Femur (tissue), 1 donor: Measurements from ENCODE around the gene USP51.
"Not testable (repeated sequence)": the region's sequence is repeated elsewhere in the genome, so short reads cannot be mapped to it uniquely, and the experiment has no call there.

Experiments used
- DNase-seq: peaks from one replicate; pipeline ENCODE4 v3.0.0-alpha.2; 2017

The USP51 gene

DNA sequence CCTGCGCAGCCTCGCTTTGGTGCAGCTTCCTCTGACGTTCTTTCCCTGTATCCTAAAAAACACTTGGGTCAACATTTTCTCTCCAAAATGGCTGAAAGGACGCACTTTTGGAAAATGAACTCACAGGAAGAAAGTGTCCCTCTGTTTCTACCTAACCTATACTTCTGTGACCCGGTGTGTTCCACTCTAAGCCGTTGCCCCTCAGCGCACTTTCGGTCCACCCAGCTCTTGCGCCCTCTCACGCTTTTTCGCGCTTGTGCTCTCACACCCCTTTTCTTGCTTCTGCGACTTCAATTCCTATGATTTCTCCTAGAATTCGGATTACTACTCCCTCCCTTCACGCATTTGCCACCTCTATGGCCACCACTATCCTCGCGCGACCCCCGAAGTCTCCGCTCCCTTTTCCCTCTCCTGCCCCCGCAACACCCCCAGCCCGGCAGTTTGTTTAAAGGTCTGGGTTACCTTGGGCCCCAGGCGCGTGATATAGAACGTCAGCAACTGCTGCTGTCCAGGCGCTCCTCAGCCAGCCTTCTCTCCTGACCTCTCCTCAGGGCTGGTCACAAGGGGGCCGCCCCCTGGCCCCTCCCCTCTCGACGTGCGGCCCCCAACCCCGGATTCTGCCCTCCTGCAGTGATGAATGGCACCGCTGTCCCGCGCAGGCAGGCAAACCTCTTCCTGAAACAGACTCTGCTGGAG is at the start of gene USP51:
Gene USP51 (minus strand): TSS at position 535 of the 696 bp plus-strand sequence. CDS start 909 bp downstream, outside the sequence.
- DNase-seq, result peak; percentile 64

GRCh38 chrX:55524487-55524886 is 34.8 kb upstream of the USP51 start:
- no peak for DNase-seq

GRCh38 chrX:55523356-55523755 is 33.7 kb upstream of the USP51 start:
- no peak for DNase-seq

DNA sequence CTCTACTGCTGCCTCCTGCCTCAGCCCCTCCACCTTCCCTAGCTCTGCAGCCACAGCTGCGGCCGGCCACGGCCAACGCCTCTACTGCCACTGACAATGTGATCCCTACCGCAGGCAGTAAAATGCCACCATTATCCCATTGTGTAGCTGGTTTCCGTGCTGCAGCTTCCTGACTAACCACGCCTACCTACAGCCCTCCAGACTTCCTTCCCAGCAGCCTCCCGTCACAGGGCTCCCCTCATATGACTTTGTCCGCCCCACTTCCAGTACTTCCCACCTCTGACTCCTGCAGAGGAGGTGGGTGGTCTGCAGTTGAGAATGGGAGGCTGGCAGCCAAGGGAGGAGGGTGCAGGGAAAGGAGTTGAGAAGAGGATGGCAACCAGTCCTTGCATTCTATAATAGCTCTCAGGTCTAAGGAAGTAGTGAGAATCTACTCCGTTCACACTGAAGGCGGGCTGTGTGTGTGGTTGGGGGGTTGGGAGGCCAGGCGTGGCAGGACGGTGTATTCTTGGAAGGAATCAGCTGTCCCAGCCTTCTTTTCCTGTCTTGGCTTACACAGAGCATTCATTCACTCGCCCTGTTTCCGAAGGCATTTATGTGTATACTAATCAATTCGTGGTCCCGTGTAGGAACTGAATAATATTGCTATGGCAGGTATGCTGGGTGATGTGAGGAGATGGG is 33.1 kb upstream of the USP51 start:
- no peak for DNase-seq

DNA sequence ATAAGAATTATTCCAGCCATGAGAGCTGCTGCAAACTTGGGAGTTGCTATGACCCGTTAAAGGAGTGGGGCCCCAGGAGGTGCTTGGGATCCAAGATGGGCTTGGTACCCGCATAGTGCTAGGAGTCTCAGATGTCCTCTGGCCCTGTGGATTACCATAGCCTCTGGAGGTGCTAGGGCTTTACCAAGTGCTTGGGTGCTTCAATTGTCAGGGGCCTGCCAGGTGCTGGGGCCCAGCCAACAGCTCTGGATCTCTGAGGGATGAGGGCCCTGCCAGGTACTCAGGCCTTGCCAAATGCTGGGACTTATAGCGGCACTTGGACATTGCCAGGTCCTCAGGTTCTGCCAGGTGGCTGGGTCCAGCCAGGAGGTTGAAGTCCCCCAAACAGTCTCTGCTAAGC is 32.0 kb upstream of the USP51 start:
- DNase-seq, result no peak

DNA sequence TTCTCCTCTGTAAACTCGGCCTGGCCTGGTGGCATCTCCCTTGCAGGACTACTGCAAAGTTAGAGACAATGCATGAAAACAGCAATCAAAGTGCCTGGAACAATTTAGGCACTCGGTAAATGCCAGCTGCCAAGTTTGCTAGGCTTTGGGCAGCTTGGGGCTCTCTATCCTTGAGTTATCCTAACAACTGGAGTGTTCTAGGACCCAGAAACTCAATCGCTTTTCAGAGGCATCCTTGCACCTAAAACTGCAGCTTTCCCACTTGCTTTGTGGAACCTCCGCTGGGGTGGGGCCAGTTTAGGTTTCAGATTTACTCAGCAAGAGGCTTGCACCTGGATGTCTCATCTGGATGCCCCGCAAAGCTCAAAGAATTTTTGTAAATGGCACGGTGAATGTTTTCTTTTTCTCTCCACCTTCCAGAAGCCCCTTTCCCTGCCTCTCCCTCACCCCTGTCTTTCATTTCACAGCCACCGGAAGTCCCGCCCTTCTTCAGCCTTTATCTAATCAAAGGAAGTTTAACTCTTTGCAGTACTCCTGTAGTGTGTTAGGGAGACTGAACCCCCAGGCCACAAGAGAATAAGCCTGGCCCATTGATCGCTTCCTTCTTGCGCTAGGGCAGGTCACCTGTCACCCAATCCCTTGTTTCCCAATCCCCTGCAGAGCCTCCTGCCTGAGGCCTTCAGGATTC is 27.3 kb upstream of the USP51 start:
- not testable (repeated sequence) for DNase-seq

DNA sequence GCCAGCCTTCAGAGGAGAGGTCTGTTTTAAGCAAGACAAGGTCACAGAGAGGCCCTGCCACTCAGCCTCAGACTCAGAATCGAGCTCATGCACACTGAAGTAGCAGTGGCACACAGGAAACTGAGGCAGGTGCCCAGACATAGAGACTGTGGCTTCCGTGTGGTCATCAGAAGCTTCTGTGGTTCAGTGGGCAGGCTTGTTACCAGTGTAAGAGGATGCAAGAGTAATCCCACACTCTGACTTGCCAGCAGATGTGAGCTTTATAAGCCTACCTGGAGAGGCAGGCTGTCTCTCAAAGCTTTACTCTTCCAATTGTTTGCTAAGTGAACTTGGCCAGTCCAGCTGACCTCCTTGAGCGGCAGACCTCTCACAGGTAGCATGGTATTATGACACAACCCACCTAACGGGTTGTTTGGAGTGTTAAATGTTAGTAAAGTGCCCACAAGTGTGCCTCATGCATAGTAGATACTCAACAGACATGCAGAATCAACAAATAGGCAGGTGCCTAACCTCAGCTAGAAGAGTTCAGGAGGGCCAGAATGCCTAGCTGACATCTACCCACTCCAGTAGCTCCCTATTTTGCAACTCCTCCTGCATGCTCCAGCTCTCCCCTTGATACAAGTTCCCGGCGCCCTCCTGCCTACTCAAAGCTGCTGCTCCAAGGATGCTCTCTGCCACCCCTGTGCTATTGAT is 23.5 kb upstream of the USP51 start:
- DNase-seq, result not testable (repeated sequence)

GRCh38 chrX:55508410-55509152 is 18.9 kb upstream of the USP51 start:
- DNase-seq, result not testable (repeated sequence)

DNA sequence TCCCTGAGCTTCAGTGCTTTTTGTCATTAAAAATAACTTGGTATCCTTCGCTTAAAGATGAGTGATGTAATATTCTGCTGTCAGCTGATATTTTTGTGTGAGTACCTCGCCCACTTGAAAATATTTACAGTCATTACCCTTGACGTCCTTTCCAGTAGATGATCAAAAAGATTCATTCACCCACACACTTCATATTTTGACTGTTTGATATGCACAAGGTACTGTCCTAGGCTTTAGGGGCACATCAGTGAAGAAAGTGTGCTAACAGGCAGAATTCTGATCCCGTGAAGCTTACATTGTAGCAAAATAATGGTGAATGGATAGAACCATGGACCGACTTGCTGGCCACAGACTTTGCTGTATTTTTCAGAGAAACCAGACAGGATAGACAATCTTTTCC is 18.1 kb upstream of the USP51 start:
- not testable (repeated sequence) for DNase-seq

DNA sequence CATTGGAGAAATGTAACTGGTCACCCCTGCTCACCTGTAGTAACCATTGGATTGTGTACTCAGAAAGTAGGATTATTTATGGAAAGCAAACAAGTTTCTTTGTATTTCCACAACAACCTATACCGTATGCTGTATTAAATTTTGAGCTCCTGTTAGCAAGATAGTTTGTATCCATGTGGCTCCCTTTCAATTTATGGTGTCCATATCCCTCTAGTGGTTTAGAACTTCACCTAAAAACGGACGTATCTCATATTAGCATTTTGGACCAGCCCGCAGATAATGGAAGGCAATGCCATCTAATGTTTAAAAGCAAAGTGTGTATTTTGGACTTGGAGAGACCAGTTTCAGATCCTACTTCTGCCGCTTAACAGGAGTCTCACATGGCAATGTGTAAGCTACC is 17.4 kb upstream of the USP51 start:
- DNase-seq, result not testable (repeated sequence)

GRCh38 chrX:55490974-55491373 is 1.3 kb upstream of the USP51 start:
- DNase-seq, result no peak

GRCh38 chrX:55490121-55490520 is 473 bp upstream of the USP51 start:
- DNase-seq, result no peak

GRCh38 chrX:55488593-55489313 is 895 bp downstream of the USP51 start:
- DNase-seq, result peak; percentile 82

GRCh38 chrX:55488006-55488592 is 1.5 kb downstream of the USP51 start:
- DNase-seq, result no peak

DNA sequence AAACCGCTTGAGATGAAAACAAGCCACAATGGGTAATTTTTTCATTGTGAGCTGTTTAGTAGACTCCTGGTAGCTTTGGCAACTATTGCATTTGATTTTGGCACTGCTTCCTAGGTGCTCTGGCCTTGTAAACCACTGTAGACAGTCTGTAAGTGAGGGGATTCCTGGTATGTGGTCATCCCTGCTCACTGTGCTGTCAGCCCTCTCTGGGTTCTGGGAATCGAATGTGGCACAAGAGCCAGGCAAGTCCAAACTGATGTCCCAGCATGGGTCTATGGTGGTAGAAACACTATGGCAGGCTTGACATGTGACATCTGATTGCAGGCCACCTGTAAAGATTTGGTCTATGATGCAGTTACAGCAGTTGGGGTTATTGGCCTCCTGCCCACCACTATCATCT is 2.5 kb downstream of the USP51 start:
- DNase-seq, result no peak

GRCh38 chrX:55486736-55487135 is 2.9 kb downstream of the USP51 start:
- no peak for DNase-seq

DNA sequence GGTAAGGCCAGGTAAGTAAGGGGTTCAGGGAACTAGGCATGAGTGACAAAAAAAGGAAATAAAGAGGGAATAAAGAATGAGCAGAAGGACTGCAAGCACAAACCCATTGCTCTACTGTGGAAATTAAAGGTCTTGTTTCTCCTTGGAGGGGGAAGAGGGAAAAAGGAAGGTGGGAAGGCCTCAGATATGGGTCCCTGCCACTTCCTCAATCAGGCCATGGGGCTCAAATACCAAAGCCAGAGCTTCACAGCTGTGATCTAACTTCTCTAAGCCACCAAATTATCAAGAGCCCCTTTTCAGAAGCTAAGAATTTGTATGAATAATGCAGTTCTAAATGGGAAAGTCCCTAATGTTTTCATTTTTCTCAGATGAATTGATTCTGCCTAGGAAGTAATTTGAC is 4.7 kb downstream of the USP51 start:
- no peak for DNase-seq

GRCh38 chrX:55480390-55481062 is 9.1 kb downstream of the USP51 start:
- no peak for DNase-seq

DNA sequence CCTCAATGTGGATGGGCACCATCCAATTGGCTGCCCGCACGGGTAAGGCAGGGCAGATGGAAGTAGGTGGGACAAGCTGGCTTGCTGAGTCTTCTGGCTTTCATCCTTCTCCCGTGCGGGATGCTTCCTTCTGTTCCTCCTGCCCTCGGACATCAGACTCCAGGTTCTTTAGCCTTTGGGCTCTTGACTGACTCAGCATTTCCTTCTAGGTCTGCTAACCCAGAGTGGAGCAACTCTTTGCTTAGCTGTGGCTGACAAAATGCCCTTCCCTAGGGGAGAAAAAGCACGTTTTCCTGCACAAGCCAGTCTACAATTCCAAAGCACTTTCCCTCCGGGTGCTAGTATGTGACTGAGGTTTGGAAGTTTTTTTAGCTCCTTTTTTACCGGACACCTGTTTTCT is 9.7 kb downstream of the USP51 start:
- DNase-seq, result not testable (repeated sequence)

DNA sequence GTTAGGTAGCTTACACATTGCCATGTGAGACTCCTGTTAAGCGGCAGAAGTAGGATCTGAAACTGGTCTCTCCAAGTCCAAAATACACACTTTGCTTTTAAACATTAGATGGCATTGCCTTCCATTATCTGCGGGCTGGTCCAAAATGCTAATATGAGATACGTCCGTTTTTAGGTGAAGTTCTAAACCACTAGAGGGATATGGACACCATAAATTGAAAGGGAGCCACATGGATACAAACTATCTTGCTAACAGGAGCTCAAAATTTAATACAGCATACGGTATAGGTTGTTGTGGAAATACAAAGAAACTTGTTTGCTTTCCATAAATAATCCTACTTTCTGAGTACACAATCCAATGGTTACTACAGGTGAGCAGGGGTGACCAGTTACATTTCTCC is 23.9 kb downstream of the USP51 start:
- not testable (repeated sequence) for DNase-seq

DNA sequence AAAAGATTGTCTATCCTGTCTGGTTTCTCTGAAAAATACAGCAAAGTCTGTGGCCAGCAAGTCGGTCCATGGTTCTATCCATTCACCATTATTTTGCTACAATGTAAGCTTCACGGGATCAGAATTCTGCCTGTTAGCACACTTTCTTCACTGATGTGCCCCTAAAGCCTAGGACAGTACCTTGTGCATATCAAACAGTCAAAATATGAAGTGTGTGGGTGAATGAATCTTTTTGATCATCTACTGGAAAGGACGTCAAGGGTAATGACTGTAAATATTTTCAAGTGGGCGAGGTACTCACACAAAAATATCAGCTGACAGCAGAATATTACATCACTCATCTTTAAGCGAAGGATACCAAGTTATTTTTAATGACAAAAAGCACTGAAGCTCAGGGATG is 24.5 kb downstream of the USP51 start:
- not testable (repeated sequence) for DNase-seq
